ENCODE measurements around the gene SH3BP4.

Gene SH3BP4

GRCh38 chr2:234992196-234992595 is 40.4 kb downstream of the SH3BP4 start:
- Histone ChIP-seq H3K36me3 (no peaks in the 10 kb centered on the region), H3K4me1 (no peaks in the 10 kb centered on the region; the same call in 1 of the 2 replicates), H3K4me3 (ENCODE audit: low read depth, low read length) (no peak overlapping the region), H3K27me3 (no peaks in the 10 kb centered on the region), H3K9me3 (no peaks in the 10 kb centered on the region)
- no peak for TF ChIP-seq CTCF (IDR thresholded peaks at IDR 0.05; ENCODE audit: low read depth, low read length)
- DNase-seq: no peak

GRCh38 chr2:234992624-234993349 is 41.0 kb downstream of the SH3BP4 start:
- Histone ChIP-seq H3K36me3 (no peaks in the 10 kb centered on the region), H3K4me1 (no peaks in the 10 kb centered on the region; the same call in 1 of the 2 replicates), H3K4me3 (ENCODE audit: low read depth, low read length) (no peak overlapping the region), H3K9me3 (no peaks in the 10 kb centered on the region), H3K27me3 (no peaks in the 10 kb centered on the region)
- DNase-seq: no peak
- no peak for TF ChIP-seq CTCF (IDR thresholded peaks at IDR 0.05; ENCODE audit: low read depth, low read length)

- Histone ChIP-seq H3K36me3 (no peaks in the 10 kb centered on the region; the same call in 1 of the 2 replicates), H3K27me3 (no peaks in the 10 kb centered on the region), H3K4me3 (ENCODE audit: low read depth, low read length) (no peak overlapping the region), H3K9me3 (no peaks in the 10 kb centered on the region), H3K4me1 (peaks cover 4% of the 10 kb centered on the region)
- no peak for TF ChIP-seq CTCF (IDR thresholded peaks at IDR 0.05; ENCODE audit: low read depth, low read length)
- no peak for DNase-seq
Measured at GRCh38 chr2:234993541-234993981, 41.7 kb downstream of the SH3BP4 start.

- H3K4me3 ChIP-seq (ENCODE audit: low read depth, low read length): no peak overlapping the region
- H3K36me3 ChIP-seq: no peaks in the 10 kb centered on the region; the same call in 1 of the 2 replicates
- no peaks in the 10 kb centered on the region for H3K27me3 ChIP-seq
- TF ChIP-seq CTCF (IDR thresholded peaks at IDR 0.05; ENCODE audit: low read depth, low read length): no peak
- H3K9me3 ChIP-seq: no peaks in the 10 kb centered on the region
- H3K4me1 ChIP-seq: peaks cover 14% of the 10 kb centered on the region
- no peak for DNase-seq
Measured at GRCh38 chr2:234994438-234995321, 42.9 kb downstream of the SH3BP4 start.

GRCh38 chr2:234995332-234996068 is 43.7 kb downstream of the SH3BP4 start:
- Histone ChIP-seq H3K4me3 (ENCODE audit: low read depth, low read length) (no peak overlapping the region), H3K9me3 (no peaks in the 10 kb centered on the region), H3K36me3 (no peaks in the 10 kb centered on the region; the same call in 1 of the 2 replicates), H3K27me3 (no peaks in the 10 kb centered on the region), H3K4me1 (peaks cover 22% of the 10 kb centered on the region)
- DNase-seq: no peak
- no peak for TF ChIP-seq CTCF (IDR thresholded peaks at IDR 0.05; ENCODE audit: low read depth, low read length)
